Measurements from ENCODE around the gene SMIM20. TPM values are rescaled to one million over a fixed set of nuclear protein-coding genes. Genes with fewer than 3 reads are reported as not detected.

Gene SMIM20
- total and polyA plus RNA-seq, 2 donors = 30.7 to 65.3 TPM

GRCh38 chr4:25884031-25884782, 29.8 kb upstream of the SMIM20 start:
- Histone ChIP-seq H3K4me3 (ENCODE audit: low read length in 2 of 2) (no peak overlapping the region), H3K9me3 (ENCODE audit: control insufficient read depth in 2 of 2, insufficient read depth in 1 of 2, low read length in 1 of 2) (no peaks in the 10 kb centered on the region), H3K4me1 (ENCODE audit: control insufficient read depth in 2 of 2, insufficient read depth in 2 of 2, low read length in 2 of 2) (no peaks in the 10 kb centered on the region), H3K27me3 (ENCODE audit: control insufficient read depth in 2 of 2, insufficient read depth in 1 of 2, low read length in 1 of 2) (no peaks in the 10 kb centered on the region), H3K27ac (ENCODE audit: low read depth in 1 of 2, low read length in 1 of 2) (no peak overlapping the region), H3K36me3 (ENCODE audit: control insufficient read depth in 2 of 2, insufficient read depth in 2 of 2, low read length in 1 of 2) (no peaks in the 10 kb centered on the region)
- no peak for DNase-seq (ENCODE audit: low read depth in 6 of 9, low spot score in 9 of 9)
- WGBS = 67% methylated on average over 5 of the region's 5 CpGs

GRCh38 chr4:25888781-25889180, 25.2 kb upstream of the SMIM20 start:
- DNase-seq (ENCODE audit: low read depth in 6 of 9, low spot score in 9 of 9) = no peak
- no peaks in the 10 kb centered on the region for H3K4me1 ChIP-seq (ENCODE audit: control insufficient read depth in 2 of 2, insufficient read depth in 2 of 2, low read length in 2 of 2)
- no peak overlapping the region for H3K4me3 ChIP-seq (ENCODE audit: low read length in 2 of 2)
- H3K27me3 ChIP-seq (ENCODE audit: control insufficient read depth in 2 of 2, insufficient read depth in 1 of 2, low read length in 1 of 2) = no peaks in the 10 kb centered on the region
- H3K36me3 ChIP-seq (ENCODE audit: control insufficient read depth in 2 of 2, insufficient read depth in 2 of 2, low read length in 1 of 2) = no peaks in the 10 kb centered on the region
- H3K27ac ChIP-seq (ENCODE audit: low read depth in 1 of 2, low read length in 1 of 2) = no peak overlapping the region
- no peaks in the 10 kb centered on the region for H3K9me3 ChIP-seq (ENCODE audit: control insufficient read depth in 2 of 2, insufficient read depth in 1 of 2, low read length in 1 of 2)

GRCh38 chr4:25889589-25890503, 24.2 kb upstream of the SMIM20 start:
- no peak for DNase-seq (ENCODE audit: low read depth in 6 of 9, low spot score in 9 of 9)
- Histone ChIP-seq H3K36me3 (ENCODE audit: control insufficient read depth in 2 of 2, insufficient read depth in 2 of 2, low read length in 1 of 2) (no peaks in the 10 kb centered on the region), H3K4me3 (ENCODE audit: low read length in 2 of 2) (no peak overlapping the region), H3K27me3 (ENCODE audit: control insufficient read depth in 2 of 2, insufficient read depth in 1 of 2, low read length in 1 of 2) (no peaks in the 10 kb centered on the region), H3K9me3 (ENCODE audit: control insufficient read depth in 2 of 2, insufficient read depth in 1 of 2, low read length in 1 of 2) (no peaks in the 10 kb centered on the region), H3K27ac (ENCODE audit: low read depth in 1 of 2, low read length in 1 of 2) (no peak overlapping the region), H3K4me1 (ENCODE audit: control insufficient read depth in 2 of 2, insufficient read depth in 2 of 2, low read length in 2 of 2) (no peaks in the 10 kb centered on the region)
- 97% methylated on average over 14 of the region's 14 CpGs for WGBS

- 90% methylated on average over 11 of the region's 11 CpGs for WGBS
- no peaks in the 10 kb centered on the region for H3K4me1 ChIP-seq (ENCODE audit: control insufficient read depth in 2 of 2, insufficient read depth in 2 of 2, low read length in 2 of 2)
- H3K27me3 ChIP-seq (ENCODE audit: control insufficient read depth in 2 of 2, insufficient read depth in 1 of 2, low read length in 1 of 2) = no peaks in the 10 kb centered on the region
- no peaks in the 10 kb centered on the region for H3K9me3 ChIP-seq (ENCODE audit: control insufficient read depth in 2 of 2, insufficient read depth in 1 of 2, low read length in 1 of 2)
- no peak overlapping the region for H3K27ac ChIP-seq (ENCODE audit: low read depth in 1 of 2, low read length in 1 of 2)
- no peaks in the 10 kb centered on the region for H3K36me3 ChIP-seq (ENCODE audit: control insufficient read depth in 2 of 2, insufficient read depth in 2 of 2, low read length in 1 of 2)
- H3K4me3 ChIP-seq (ENCODE audit: low read length in 2 of 2) = no peak overlapping the region
- no peak for DNase-seq (ENCODE audit: low read depth in 6 of 9, low spot score in 9 of 9)
These were observed 23.2 kb upstream of the SMIM20 start for GRCh38 chr4:25890571-25891485.

GRCh38 chr4:25892796-25893195, 21.2 kb upstream of the SMIM20 start:
- DNase-seq (ENCODE audit: low read depth in 6 of 9, low spot score in 9 of 9) = no peak
- no peaks in the 10 kb centered on the region for H3K27me3 ChIP-seq (ENCODE audit: control insufficient read depth in 2 of 2, insufficient read depth in 1 of 2, low read length in 1 of 2)
- H3K36me3 ChIP-seq (ENCODE audit: control insufficient read depth in 2 of 2, insufficient read depth in 2 of 2, low read length in 1 of 2) = no peaks in the 10 kb centered on the region
- H3K4me3 ChIP-seq (ENCODE audit: low read length in 2 of 2) = no peak overlapping the region
- no peak overlapping the region for H3K27ac ChIP-seq (ENCODE audit: low read depth in 1 of 2, low read length in 1 of 2)
- no peaks in the 10 kb centered on the region for H3K9me3 ChIP-seq (ENCODE audit: control insufficient read depth in 2 of 2, insufficient read depth in 1 of 2, low read length in 1 of 2)
- WGBS = 95% methylated on average over 6 of the region's 6 CpGs
- no peaks in the 10 kb centered on the region for H3K4me1 ChIP-seq (ENCODE audit: control insufficient read depth in 2 of 2, insufficient read depth in 2 of 2, low read length in 2 of 2)

GRCh38 chr4:25896776-25897539, 17.1 kb upstream of the SMIM20 start:
- H3K9me3 ChIP-seq (ENCODE audit: control insufficient read depth in 2 of 2, insufficient read depth in 1 of 2, low read length in 1 of 2) = no peaks in the 10 kb centered on the region
- no peaks in the 10 kb centered on the region for H3K36me3 ChIP-seq (ENCODE audit: control insufficient read depth in 2 of 2, insufficient read depth in 2 of 2, low read length in 1 of 2)
- WGBS = 86% methylated on average over 5 of the region's 5 CpGs
- no peak for DNase-seq (ENCODE audit: low read depth in 6 of 9, low spot score in 9 of 9)
- no peaks in the 10 kb centered on the region for H3K4me1 ChIP-seq (ENCODE audit: control insufficient read depth in 2 of 2, insufficient read depth in 2 of 2, low read length in 2 of 2)
- no peak overlapping the region for H3K4me3 ChIP-seq (ENCODE audit: low read length in 2 of 2)
- no peak overlapping the region for H3K27ac ChIP-seq (ENCODE audit: low read depth in 1 of 2, low read length in 1 of 2)
- H3K27me3 ChIP-seq (ENCODE audit: control insufficient read depth in 2 of 2, insufficient read depth in 1 of 2, low read length in 1 of 2) = peaks cover 0 to 4% of the 10 kb centered on the region in 2 donors

- 93% methylated on average over 1 of the region's 1 CpG for WGBS
- Histone ChIP-seq H3K36me3 (ENCODE audit: control insufficient read depth in 2 of 2, insufficient read depth in 2 of 2, low read length in 1 of 2) (no peaks in the 10 kb centered on the region), H3K4me1 (ENCODE audit: control insufficient read depth in 2 of 2, insufficient read depth in 2 of 2, low read length in 2 of 2) (no peaks in the 10 kb centered on the region), H3K27ac (ENCODE audit: low read depth in 1 of 2, low read length in 1 of 2) (no peak overlapping the region), H3K27me3 (ENCODE audit: control insufficient read depth in 2 of 2, insufficient read depth in 1 of 2, low read length in 1 of 2) (peaks cover 0 to 4% of the 10 kb centered on the region in 2 donors), H3K4me3 (ENCODE audit: low read length in 2 of 2) (no peak overlapping the region), H3K9me3 (ENCODE audit: control insufficient read depth in 2 of 2, insufficient read depth in 1 of 2, low read length in 1 of 2) (no peaks in the 10 kb centered on the region)
- DNase-seq (ENCODE audit: low read depth in 6 of 9, low spot score in 9 of 9) = no peak
These were observed 13.7 kb upstream of the SMIM20 start for GRCh38 chr4:25900310-25900709.

GRCh38 chr4:25901030-25901430, 13.0 kb upstream of the SMIM20 start:
- Histone ChIP-seq H3K27ac (ENCODE audit: low read depth in 1 of 2, low read length in 1 of 2) (no peak overlapping the region), H3K36me3 (ENCODE audit: control insufficient read depth in 2 of 2, insufficient read depth in 2 of 2, low read length in 1 of 2) (no peaks in the 10 kb centered on the region), H3K27me3 (ENCODE audit: control insufficient read depth in 2 of 2, insufficient read depth in 1 of 2, low read length in 1 of 2) (peaks cover 0 to 4% of the 10 kb centered on the region in 2 donors), H3K4me1 (ENCODE audit: control insufficient read depth in 2 of 2, insufficient read depth in 2 of 2, low read length in 2 of 2) (no peaks in the 10 kb centered on the region), H3K9me3 (ENCODE audit: control insufficient read depth in 2 of 2, insufficient read depth in 1 of 2, low read length in 1 of 2) (no peaks in the 10 kb centered on the region), H3K4me3 (ENCODE audit: low read length in 2 of 2) (no peak overlapping the region)
- WGBS = 93% methylated on average over 10 of the region's 10 CpGs
- no peak for DNase-seq (ENCODE audit: low read depth in 6 of 9, low spot score in 9 of 9)

All from thymus (tissue), 11 donors.